Measurements from ENCODE around the gene FBXO5.
A peak's percentile ranks its signal among the peaks of the same experiment; 100 is the strongest.
"Not testable (repeated sequence)": the region's sequence is repeated elsewhere in the genome, so short reads cannot be mapped to it uniquely, and the experiment has no call there.

FBXO5 gene

DNA sequence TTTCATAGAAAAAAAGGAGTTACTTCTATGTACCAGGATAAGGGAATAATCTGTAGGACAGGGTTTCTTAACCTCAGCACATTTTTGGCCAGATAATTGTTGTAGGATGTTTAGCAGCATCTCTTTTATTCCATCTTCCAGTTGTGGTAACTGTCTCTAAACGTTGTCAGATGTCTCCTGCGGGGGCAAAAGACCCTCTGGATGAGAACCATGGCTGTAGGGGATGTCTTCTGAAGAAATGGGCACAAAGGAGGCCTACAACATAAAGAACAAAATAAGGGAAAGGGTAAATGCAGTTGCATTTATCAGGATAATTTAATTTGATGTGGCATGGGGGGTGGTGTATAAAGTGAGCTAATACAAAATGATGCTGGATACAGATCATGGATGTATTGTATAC is 4.1 kb upstream of the FBXO5 start:
- no peak for DNase-seq

GRCh38 chr6:152985300-152985699 is 2.5 kb upstream of the FBXO5 start:
- not testable (repeated sequence) for DNase-seq

DNA sequence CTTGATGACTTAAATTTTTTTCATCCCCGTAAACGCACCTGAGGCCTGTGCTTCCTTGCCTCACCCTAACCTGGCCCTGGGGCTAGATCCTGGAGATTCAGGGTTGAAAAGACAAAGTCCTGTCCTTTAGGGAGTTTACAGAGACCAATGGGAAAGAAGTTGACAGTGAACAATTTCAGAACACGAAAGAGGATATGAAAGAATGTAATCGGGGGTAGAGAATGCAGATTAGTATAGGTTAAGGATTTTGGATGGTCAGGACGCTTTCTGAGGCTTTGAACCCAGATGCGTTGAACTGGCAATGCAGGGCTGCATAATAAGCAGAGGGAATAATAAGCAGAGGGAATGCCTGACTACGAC is 1.7 kb upstream of the FBXO5 start:
- DNase-seq, result peak; percentile 28

- DNase-seq, result peak; percentile 97
Measured at GRCh38 chr6:152983637-152984512, 1.0 kb upstream of the FBXO5 start.

- DNase-seq, result no peak
Measured at GRCh38 chr6:152981989-152982903, 595 bp downstream of the FBXO5 start.

DNA sequence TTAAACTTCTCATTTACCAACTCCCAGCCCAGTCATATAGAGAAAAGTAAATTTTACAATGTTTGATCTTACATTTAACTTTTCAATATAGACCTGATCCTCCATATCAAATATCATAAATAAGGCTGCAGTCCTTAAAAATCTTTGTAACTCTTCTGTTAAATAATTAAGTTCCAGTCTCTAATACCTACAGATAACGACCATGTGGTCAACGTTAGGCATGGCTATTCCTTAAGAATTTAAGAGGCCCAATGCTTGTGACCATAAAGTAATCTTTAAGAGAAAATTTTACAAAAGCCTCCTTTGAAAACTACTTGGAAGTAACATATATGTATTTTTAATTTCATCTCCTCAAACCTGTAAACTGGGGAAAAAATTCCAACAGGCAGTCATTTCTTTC is 1.6 kb downstream of the FBXO5 start:
- DNase-seq, result no peak

GRCh38 chr6:152980656-152981055 is 2.2 kb downstream of the FBXO5 start:
- DNase-seq, result no peak

GRCh38 chr6:152979116-152979515 is 3.7 kb downstream of the FBXO5 start:
- no peak for DNase-seq

DNA sequence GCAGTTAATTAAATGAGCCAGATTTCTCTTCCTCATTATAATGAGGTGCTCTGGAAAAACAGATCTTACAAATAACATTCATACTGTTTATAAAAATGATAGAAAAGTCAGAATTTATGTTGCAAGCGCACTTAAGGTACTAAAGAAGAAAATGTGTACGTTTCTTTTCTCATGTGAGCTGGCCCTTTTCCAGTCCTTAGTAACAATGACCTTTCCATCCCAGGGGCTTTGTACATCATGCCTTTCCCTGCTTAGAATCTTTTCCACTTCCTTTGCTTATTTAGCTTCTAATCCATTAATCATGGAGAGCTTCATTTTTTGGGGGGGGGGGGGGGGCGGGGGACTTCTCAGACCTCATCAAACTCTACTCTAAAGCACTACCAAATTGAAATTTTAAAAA is 4.8 kb downstream of the FBXO5 start:
- no peak for DNase-seq

DNA sequence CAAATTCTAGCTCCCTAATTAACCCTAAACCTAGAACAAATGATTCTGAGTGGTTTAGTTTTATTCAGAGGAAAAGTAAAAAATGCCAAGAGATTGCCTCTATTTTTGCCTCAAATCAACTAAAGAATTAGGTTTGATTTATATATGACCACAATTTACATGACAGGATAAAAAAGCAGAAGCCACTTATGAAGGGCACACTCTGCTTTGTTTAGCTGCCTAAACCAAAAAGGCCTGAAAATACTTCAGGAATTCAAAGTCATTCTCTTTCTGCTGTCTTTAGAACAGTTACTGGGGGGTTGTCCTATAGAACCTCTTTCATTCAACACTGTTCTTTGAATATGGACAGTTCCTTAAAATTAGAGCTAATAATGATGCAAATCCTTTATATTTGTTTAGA is 5.3 kb downstream of the FBXO5 start:
- no peak for DNase-seq

- DNase-seq, result no peak
Measured at GRCh38 chr6:152976749-152977148, 6.1 kb downstream of the FBXO5 start.

DNA sequence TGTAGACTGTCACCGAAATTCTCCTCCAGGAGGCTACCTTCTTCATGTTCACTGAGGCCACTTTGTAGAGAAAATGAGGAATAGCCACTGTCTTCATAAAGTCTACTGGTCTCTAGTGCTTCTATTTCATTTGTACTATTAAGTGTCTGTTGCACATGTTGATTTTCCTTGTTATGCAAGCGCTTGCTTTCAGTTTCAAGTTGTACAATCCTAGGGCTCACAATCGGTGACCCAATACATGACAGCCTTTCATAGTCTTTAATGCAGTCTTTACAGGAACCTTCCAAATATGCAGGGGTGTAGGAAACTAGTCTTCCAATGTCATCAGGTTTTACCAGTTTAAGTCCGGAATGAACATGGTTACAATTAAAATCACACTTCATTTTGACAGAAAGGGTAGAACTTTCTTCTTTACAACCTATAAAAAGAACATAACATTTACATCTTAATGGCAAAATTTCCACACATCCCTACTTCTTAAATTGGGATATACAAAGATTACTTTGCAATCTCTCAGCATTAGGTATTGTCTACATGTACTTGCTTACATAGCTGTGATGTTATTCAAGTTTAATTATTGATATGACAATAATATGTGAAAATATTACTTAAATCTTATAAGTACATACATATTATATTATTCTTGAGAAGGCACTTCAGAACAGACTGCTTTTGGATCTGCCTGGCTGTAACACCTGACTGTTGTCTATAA is 7.5 kb downstream of the FBXO5 start:
- peak; percentile 86 for DNase-seq

DNA sequence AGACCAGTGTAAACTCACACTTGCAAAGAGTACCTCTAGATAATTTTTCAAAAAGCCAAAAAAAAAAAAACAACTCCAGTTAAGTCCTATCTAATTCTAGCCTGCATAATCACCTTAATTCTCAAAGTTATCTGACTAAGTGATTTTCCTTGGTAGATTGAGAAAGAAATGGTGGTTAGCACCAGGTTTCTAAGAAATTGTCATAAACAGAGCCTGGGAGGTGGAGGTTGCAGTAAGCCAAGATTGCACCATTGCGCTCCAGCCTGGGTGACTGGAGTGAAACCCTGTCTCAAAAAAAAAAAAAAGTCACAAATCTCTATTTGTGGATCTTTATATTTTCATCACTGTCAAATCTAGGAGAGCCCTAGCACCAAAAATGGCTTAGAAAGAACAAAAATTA is 8.9 kb downstream of the FBXO5 start:
- DNase-seq, result no peak

DNA sequence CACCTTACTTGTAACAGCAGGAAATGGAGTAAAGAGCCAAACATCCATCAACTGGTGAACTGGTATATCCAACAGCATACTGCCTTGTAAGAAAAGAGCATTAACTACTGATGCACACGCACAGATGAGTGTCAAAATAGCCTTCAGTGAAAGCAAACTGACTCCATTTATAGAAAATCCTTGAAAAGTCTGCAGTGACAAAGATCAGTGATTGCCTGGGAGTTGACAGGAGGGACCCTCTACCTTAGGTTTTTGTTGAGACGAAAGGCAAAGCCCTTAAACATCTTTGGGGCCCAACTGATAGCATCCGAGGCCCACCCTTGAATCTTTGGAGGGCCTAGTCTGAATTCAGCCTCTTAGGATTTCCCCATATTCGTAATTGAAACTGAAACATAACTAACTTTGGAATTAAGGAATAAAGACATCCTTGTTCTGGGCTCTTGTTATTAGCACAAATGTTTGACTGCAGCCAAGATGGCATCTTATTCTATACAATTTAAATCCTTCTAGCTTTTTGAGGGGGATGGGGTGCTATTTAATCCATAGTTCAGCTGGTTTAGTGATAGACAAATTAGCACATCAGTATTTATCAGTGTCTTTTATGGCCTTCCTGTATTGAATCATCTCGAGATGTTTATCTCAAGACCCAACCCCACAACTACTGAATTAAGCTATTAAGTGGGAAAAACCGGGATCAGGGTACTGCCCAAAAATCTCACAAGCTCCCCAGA is 13.0 kb downstream of the FBXO5 start:
- DNase-seq, result no peak

DNA sequence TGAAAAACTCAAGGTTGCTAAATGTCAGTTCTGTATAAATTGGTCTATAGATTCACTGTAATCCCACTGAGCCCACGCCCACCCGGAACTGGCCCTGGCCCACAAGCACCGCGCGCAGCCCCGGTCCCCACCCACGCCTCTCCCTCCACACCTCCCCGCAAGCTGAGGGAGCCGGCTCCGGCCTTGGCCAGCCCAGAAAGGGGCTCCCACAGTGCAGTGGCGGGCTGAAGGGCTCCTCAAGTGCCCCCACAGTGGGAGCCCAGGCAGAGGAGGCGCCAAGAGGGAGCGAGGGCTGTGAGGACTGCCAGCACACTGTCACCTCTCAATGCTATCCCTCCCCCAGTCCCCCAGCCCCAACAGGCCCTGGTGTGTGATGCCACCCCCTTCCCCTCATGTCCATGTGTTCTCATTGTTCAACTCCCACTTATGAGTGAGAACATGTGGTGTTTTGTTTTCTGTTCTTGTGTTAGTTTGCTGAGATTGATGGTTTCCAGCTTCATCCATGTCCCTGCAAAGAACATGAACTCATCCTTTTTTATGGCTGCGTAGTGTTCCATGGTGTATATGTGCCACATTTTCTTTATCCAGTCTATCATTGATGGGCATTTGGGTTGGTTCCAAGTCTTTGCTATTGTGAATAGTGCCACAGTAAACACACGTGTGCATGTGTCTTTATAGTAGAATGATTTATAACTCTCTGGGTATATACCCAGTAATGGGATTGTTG is 16.5 kb downstream of the FBXO5 start:
- DNase-seq, result not testable (repeated sequence)

DNA sequence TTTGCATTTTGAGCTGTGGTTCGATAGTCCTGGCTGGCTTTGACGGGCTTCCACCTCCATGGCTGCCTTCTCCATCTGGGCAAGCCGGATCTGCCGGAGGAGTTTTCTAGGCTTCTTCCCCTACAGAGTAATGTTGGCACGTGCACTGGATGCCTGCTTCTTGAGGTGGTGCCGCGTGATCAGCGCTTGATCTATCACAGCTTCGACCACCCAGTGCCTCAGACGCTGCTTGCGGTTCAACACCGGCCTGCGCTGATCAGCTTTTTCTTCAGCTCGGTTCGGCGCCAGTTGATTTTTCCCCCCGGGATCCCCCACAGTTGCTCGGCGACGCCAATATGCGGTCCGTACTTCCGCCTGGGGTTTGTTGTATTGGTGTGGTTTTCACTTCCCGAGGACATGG is 23.5 kb downstream of the FBXO5 start:
- no peak for DNase-seq

- no peak for DNase-seq
Measured at GRCh38 chr6:152957796-152958195, 25.0 kb downstream of the FBXO5 start.

- no peak for DNase-seq
Measured at GRCh38 chr6:152954443-152954842, 28.4 kb downstream of the FBXO5 start.

- DNase-seq, result peak; percentile 41
Measured at GRCh38 chr6:152952866-152953509, 29.9 kb downstream of the FBXO5 start.

DNA sequence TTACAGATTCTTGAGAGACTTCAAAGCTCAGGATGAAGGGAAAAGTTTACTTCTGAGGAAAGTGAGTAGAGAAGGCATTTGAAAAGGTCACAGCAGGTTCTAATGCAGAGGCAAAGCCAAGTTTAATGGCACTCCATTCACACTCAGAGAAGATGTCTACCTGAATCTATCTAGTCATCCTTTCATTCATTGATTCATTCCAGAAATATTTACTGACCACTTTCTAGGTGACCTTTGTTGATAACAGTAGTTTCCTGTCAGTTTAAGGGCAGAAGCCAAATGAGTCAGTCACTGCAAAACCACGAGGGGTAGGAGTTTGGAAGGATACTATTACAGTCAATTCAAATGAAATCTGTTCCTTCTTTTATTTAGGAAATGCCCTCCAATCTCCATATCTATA is 30.8 kb downstream of the FBXO5 start:
- DNase-seq, result no peak

- no peak for DNase-seq
Measured at GRCh38 chr6:152950240-152950639, 32.6 kb downstream of the FBXO5 start.

Data from suppressor macrophage treated with lipopolysaccharide for 4 hours (primary cell).